Activated naive CD8-positive, alpha-beta T cell treated with anti-CD3 and anti-CD28 coated beads, Interleukin-2, amount 50 U/mL, for 24 hours (primary cell): Measurements from ENCODE around the gene HAUS3.

Source experiments
- ATAC-seq: fragments of 150-1000 bp; cut with Tn5 transposase; one replicate; pipeline ENCODE4 v1.10.0; 2021
- DNase-seq: peaks from one replicate; pipeline ENCODE4 v3.0.0; 2021
- H3K27ac Mint-ChIP-seq: one replicate; pipeline ENCODE4 v1.8.0; 2021; ENCODE audit warnings: mild to moderate bottlenecking, mixed read lengths
- H3K27me3 Mint-ChIP-seq: one replicate; pipeline ENCODE4 v1.8.0; 2021; ENCODE audit warnings: mixed read lengths
- H3K36me3 Mint-ChIP-seq: one replicate; pipeline ENCODE4 v1.8.0; 2021; ENCODE audit warnings: low read depth, mixed read lengths
- H3K4me1 Mint-ChIP-seq: one replicate; pipeline ENCODE4 v1.8.0; 2021; ENCODE audit warnings: mixed read lengths
- H3K4me3 Mint-ChIP-seq: one replicate; pipeline ENCODE4 v1.8.0; 2021; ENCODE audit warnings: mild to moderate bottlenecking, moderate library complexity, mixed read lengths
- H3K9me3 Mint-ChIP-seq: one replicate; pipeline ENCODE4 v1.8.0; 2021; ENCODE audit warnings: mixed read lengths

The HAUS3 gene

DNA sequence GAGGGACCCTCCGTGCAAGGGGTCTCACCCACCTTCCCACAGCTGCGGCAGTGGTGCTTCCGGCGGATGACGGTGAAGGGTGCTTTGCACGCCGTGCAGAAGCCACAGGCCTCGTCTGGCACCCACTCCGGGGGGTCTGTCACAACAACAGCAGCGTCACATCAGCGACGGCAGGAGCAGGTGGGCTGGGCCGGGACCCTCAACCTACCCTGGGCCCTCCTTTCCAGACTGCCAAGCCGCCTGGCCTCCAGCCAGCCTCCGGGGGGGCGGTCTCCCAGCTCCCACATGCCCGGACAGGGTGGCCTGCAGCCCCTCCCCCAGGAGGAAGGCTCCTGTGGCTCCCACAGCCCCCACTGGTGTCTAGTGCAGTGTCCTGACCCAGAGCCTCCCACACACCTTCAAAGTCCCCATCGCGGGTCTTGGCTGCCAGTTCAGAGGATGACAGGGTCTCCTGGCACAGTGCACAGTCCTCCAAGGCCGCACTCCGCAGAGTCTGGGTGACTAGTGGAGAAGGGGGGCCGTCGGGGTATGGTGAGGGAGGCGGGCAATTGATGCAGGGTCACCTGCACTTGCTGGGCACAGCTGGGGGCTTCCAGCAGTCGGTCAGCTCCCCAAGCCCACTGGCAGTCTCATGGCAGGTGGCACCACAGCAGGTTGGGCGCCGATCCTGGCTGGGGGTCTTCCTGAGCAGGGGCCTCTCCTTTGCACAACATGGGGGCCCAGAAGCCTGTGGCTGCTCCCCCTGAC is 29.5 kb upstream of the HAUS3 start:
- H3K36me3 Mint-ChIP-seq = no peaks in the 10 kb centered on the region
- H3K9me3 Mint-ChIP-seq = no peaks in the 10 kb centered on the region
- H3K4me1 Mint-ChIP-seq = no peaks in the 10 kb centered on the region
- DNase-seq (no peak), ATAC-seq (no peak)
- no peaks in the 10 kb centered on the region for H3K27me3 Mint-ChIP-seq
- no peak overlapping the region for H3K4me3 Mint-ChIP-seq
- no peak overlapping the region for H3K27ac Mint-ChIP-seq

DNA sequence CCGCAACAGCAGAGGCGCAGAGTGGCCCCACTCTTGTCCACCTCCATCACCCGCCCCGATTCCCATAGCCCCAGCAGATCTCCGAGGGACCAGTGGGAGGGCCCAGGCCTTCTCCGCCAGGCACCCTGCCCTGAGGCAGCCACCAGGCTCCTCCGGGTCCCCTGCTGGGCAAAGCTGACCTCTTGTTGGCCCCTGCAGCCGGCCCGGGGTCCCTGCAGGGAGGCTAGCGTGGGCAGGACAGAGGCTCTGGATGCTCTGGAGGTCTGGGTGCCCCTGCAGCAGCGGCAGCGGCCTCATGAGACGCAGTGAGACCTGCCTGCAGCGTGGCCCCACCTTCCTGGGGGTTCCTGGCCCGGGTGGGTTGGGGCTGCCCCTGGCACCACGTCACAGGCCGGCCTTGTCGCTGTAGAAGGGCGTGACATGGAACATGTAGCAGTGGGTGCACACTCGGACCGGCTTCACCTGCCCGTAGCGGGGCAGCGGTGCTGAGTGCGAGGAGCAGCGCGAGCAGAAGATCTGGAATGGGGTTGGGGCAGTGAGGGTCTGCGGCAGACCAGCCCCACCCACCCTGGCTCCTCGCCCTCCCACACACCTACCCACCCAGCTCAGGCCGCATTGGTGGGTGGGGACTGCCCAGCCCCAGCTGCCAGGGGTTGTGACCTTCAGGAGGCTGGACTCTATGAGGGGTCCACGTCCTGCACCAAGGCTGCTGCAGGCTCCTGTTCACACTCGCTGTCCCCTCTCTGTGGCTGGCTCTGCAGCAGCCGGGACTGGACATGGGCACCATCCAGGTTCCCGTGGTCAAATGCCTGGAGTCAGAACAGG is 28.6 kb upstream of the HAUS3 start:
- Mint-ChIP-seq H3K4me1 (no peaks in the 10 kb centered on the region), H3K36me3 (no peaks in the 10 kb centered on the region), H3K27me3 (no peaks in the 10 kb centered on the region), H3K9me3 (no peaks in the 10 kb centered on the region), H3K27ac (no peak overlapping the region), H3K4me3 (no peak overlapping the region)
- no peak for DNase-seq
- no peak for ATAC-seq

DNA sequence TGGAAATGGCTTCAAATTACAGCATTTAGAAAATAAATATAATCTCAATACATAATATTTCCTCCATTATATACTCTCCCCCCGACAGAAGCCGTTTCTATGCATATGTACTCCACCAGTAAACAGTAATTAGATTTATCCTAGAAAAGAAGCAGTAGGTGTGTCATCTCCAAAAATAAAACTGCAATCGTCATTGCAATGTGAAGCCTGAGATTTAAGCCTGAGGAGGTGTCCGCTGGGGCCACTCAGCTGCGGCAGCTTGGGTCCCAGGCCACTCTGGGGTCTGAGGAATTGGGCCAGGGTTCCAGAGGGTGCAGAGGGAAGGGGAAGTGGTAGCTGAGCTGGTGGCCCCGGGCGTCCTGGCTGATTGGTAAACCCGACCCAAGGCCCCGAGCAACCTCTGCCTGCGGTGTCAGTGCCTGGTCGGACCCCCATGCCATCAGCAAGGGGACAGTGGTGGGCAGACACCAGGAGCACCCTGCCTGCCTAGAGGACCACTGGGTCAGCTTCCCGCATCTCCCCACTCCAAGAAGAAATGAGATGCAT is 27.8 kb upstream of the HAUS3 start:
- H3K27me3 Mint-ChIP-seq = no peaks in the 10 kb centered on the region
- no peak overlapping the region for H3K4me3 Mint-ChIP-seq
- DNase-seq (no peak), ATAC-seq (no peak)
- H3K36me3 Mint-ChIP-seq = no peaks in the 10 kb centered on the region
- H3K9me3 Mint-ChIP-seq = no peaks in the 10 kb centered on the region
- H3K27ac Mint-ChIP-seq = no peak overlapping the region
- H3K4me1 Mint-ChIP-seq = no peaks in the 10 kb centered on the region

DNA sequence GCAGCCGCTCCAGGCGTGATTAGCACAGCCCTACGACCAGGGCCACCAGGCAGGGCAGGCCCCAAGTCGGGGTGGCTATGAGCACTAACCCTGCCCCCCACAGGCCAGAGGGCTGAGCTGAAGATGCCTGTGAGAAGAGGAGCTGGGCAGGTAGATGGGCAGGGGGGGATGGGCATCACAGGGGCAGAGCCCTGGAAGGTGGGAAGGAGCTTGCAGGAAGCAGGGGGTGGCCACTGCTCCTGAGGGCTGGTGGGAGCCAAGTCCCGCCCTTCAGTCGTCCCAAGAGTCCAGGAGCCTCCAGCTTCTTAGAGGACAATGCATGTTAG is 27.2 kb upstream of the HAUS3 start:
- no peak for DNase-seq
- Mint-ChIP-seq H3K36me3 (no peaks in the 10 kb centered on the region), H3K9me3 (no peaks in the 10 kb centered on the region), H3K4me1 (no peaks in the 10 kb centered on the region), H3K27ac (no peak overlapping the region), H3K4me3 (no peak overlapping the region), H3K27me3 (no peaks in the 10 kb centered on the region)
- ATAC-seq = no peak

DNA sequence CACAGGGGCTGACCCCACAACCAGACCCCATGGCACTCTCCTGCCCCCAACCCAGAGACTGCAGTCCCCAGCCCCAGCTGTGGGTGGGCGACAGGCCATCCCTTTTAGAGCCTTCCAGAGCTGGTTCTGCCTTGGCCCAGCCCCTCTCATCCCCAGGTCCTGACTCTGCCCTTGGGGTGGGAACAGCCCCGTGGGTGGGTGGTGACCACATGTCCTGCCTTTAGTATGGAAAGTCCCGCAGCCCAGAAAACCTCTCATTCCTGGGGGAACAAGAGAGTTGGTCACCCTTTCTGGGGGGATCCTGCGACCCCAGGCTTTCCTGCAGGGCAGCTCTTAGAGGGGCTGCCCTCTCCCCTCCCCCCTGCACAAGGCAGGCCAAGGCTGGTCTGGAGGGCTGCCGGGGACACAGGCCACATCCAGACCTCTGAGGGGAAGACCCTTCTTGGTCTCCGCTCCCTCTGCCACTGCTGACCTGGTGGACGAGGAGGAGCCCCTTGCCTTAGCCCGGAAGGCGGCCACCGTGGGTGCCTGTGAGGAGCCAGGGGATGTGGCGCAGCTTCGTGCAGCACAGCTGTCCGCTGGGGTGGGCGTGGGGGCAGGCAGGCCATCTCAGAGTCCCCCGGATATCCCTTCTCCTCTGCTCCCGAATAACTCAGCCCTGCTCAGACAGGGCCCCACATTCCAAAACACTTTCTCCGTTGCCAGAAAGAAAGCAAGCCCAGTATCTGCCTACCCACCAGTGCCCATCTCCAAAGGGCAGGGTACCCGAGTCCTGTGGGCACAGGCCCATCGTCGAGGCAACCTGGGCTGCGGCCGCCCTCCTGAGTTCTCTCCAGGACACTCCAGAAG is 26.7 kb upstream of the HAUS3 start:
- Mint-ChIP-seq H3K4me3 (no peak overlapping the region), H3K36me3 (no peaks in the 10 kb centered on the region), H3K27me3 (no peaks in the 10 kb centered on the region), H3K4me1 (no peaks in the 10 kb centered on the region), H3K27ac (no peak overlapping the region), H3K9me3 (no peaks in the 10 kb centered on the region)
- DNase-seq = no peak
- ATAC-seq = no peak

DNA sequence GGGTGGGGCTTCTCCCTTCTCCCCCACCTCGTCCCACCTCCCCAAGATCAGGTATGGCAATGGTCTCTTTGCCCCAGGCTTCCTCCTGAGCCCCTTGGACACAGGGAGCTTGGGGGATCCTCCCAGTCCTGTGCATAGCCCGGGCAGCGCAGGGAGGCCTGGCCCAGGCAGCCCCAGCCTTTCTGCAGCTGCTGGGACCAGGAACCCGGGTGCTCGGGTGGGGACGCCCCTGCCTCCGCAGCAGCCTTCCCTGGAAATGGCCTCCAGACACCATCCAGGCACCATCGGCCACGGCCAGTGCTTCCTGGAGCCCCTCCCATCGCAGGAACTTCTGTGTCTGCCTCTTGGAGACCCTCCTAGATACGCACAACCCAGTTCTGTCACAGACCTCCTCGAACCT is 25.9 kb upstream of the HAUS3 start:
- Mint-ChIP-seq H3K27me3 (no peaks in the 10 kb centered on the region), H3K36me3 (no peaks in the 10 kb centered on the region), H3K9me3 (no peaks in the 10 kb centered on the region), H3K4me1 (peaks cover 4% of the 10 kb centered on the region), H3K4me3 (no peak overlapping the region), H3K27ac (no peak overlapping the region)
- ATAC-seq = no peak
- no peak for DNase-seq

- no peak overlapping the region for H3K27ac Mint-ChIP-seq
- no peaks in the 10 kb centered on the region for H3K9me3 Mint-ChIP-seq
- H3K36me3 Mint-ChIP-seq = no peaks in the 10 kb centered on the region
- DNase-seq (no peak), ATAC-seq (no peak)
- peaks cover 4% of the 10 kb centered on the region for H3K4me1 Mint-ChIP-seq
- no peaks in the 10 kb centered on the region for H3K27me3 Mint-ChIP-seq
- H3K4me3 Mint-ChIP-seq = no peak overlapping the region
Observed at GRCh38 chr4:2267320-2267811, 25.4 kb upstream of the HAUS3 start.

DNA sequence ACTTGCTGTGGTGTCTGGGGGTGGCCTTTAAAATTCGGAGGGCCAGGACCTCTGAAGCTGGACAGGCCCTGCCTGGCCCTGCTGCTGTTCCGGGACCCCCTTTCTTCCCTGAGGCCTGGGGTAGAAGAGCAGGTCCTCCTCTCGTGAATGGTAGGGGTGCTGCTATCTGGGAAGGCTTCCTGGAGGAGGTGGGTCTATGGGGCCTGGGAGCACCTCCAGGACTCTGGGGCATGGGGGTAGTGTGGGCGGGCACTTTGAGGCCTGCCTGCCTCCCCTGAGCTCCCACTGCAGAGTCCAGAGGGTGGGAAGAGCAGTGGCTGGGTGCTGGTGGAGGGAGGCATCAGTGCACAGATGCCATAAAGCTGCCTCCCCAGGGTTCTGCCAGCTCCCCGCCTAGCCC is 24.9 kb upstream of the HAUS3 start:
- H3K27ac Mint-ChIP-seq = no peak overlapping the region
- H3K36me3 Mint-ChIP-seq = no peaks in the 10 kb centered on the region
- DNase-seq = no peak
- ATAC-seq = no peak
- H3K4me3 Mint-ChIP-seq = no peak overlapping the region
- H3K27me3 Mint-ChIP-seq = no peaks in the 10 kb centered on the region
- H3K9me3 Mint-ChIP-seq = no peaks in the 10 kb centered on the region
- H3K4me1 Mint-ChIP-seq = peaks cover 4% of the 10 kb centered on the region

DNA sequence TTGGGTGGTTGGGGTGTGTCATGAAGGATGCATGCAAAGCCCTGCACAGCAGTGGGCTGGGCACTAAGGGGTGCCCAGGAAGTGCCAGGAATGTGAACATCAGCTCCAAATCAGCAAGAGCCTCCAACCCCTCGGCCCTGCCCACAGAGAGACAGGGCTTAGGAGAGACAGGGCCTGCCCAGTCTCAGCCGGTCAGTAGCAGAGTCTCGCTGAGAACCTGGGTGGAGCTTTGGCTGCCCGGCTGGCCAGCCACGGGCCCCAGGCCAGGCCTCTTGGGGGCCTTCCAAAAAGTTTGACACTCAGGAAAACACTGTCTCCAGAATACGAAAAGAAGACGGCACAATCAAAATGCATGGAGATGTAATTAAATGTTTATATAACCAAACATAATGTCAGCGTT is 24.3 kb upstream of the HAUS3 start:
- Mint-ChIP-seq H3K4me1 (peaks cover 4% of the 10 kb centered on the region), H3K36me3 (no peaks in the 10 kb centered on the region), H3K27me3 (no peaks in the 10 kb centered on the region), H3K9me3 (no peaks in the 10 kb centered on the region), H3K27ac (no peak overlapping the region), H3K4me3 (no peak overlapping the region)
- ATAC-seq (no peak), DNase-seq (no peak)

- ATAC-seq (no peak), DNase-seq (no peak)
- Mint-ChIP-seq H3K9me3 (no peaks in the 10 kb centered on the region), H3K36me3 (no peaks in the 10 kb centered on the region), H3K4me3 (no peak overlapping the region), H3K27ac (no peak overlapping the region), H3K4me1 (peaks cover 4% of the 10 kb centered on the region), H3K27me3 (no peaks in the 10 kb centered on the region)
Observed at GRCh38 chr4:2265113-2266110, 23.5 kb upstream of the HAUS3 start.

DNA sequence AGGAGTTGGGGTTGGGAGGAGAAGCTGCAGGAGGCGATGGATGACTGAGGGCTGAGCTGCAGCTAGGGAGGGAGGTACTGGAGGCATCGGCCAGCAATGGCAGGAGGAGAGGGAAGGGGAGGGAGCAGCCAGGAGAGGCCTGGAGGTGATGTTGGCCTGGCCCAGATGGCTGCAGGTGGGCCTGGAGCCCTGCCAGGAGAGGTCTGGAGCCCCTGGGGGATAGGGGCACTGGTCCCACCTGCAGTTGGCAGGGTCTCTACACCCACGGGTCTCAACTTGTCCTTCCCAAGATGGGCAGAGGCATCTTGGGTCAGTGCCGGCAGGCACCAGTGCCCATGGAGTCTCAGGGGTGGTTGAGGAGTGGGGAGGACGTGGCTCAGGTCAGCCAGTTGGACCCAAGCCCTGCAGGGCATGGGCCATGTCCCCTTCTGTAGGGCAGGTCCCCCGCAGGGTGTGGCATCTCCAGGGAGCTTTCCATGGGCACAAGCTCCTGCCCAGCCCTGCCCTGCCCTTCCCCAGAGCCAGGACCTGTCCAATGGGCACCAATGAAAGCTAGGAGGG is 22.6 kb upstream of the HAUS3 start:
- Mint-ChIP-seq H3K27ac (no peak overlapping the region), H3K4me3 (no peak overlapping the region), H3K4me1 (peaks cover 4% of the 10 kb centered on the region), H3K36me3 (no peaks in the 10 kb centered on the region), H3K27me3 (no peaks in the 10 kb centered on the region), H3K9me3 (no peaks in the 10 kb centered on the region)
- ATAC-seq = no peak
- no peak for DNase-seq

- Mint-ChIP-seq H3K36me3 (no peaks in the 10 kb centered on the region), H3K9me3 (no peaks in the 10 kb centered on the region), H3K27me3 (no peaks in the 10 kb centered on the region), H3K4me3 (no peak overlapping the region), H3K4me1 (peaks cover 4% of the 10 kb centered on the region), H3K27ac (no peak overlapping the region)
- ATAC-seq = no peak
- no peak for DNase-seq
Observed at GRCh38 chr4:2263926-2264321, 22.0 kb upstream of the HAUS3 start.

DNA sequence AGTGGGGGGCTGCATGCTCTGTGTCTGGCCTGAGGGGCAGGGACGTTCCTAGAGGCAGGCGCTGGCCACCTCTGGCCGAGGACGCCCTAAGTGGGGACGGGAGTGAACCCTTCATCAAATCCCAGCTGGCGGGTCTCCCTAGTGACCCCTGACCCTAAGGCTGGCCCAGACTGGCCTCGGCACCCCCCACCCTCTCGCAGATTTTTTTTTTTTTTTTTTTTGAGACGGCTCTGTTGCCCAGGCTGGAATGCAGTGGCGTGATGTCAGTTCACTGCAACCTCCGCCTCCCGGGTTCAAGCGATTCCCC is 21.0 kb upstream of the HAUS3 start:
- Mint-ChIP-seq H3K9me3 (no peaks in the 10 kb centered on the region), H3K27ac (peak overlapping the region; percentile 14), H3K27me3 (no peaks in the 10 kb centered on the region), H3K4me1 (peaks cover 4% of the 10 kb centered on the region), H3K4me3 (peak overlapping the region; percentile 67), H3K36me3 (no peaks in the 10 kb centered on the region)
- DNase-seq (no peak), ATAC-seq (no peak)
